IMR-90 (cell line): ENCODE measurements around the gene SERPIND1.
A peak's percentile ranks its signal among the peaks of the same experiment; 100 is the strongest.

Experiments used
- BHLHE40 ChIP-seq: fragments of 150-350 bp; IDR thresholded peaks from 2 replicates; pipeline ENCODE4 v1.6.1; 2016; ENCODE audit warnings: mild to moderate bottlenecking, low read depth, low read length
- CEBPB ChIP-seq: IDR thresholded peaks from 2 replicates; pipeline ENCODE4 v1.6.1; 2012; ENCODE audit warnings: low read depth, low read length, improper control_type of control experiment
- POLR2A ChIP-seq: IDR thresholded peaks from 2 replicates; pipeline ENCODE4 v1.6.1; 2012; ENCODE audit warnings: mild to moderate bottlenecking, low read depth, low read length
- RAD21 ChIP-seq: IDR thresholded peaks from 2 replicates; pipeline ENCODE4 v1.6.1; 2012; ENCODE audit warnings: low read length, improper control_type of control experiment
- RFX5 ChIP-seq: IDR thresholded peaks from 2 replicates; pipeline ENCODE4 v1.8.0; 2012; ENCODE audit warnings: low read depth, mild to moderate bottlenecking, low read length, moderate library complexity
- SMC3 ChIP-seq: fragments of 150-350 bp; IDR thresholded peaks from 2 replicates; pipeline ENCODE4 v1.6.1; 2016; ENCODE audit warnings: low read depth, mild to moderate bottlenecking, antibody characterized with exemption, low read length, moderate library complexity
- TF ChIP-seq, protein P1 (sequence below): conservative IDR thresholded peaks from 2 replicates; pipeline ENCODE4 v1.5.1; 2012; ENCODE audit warnings: mild to moderate bottlenecking, low read depth, low read length, improper control_type of control experiment
- TF ChIP-seq, protein P2 (sequence below): fragments of 150-350 bp; IDR thresholded peaks from 2 replicates; pipeline ENCODE4 v1.6.1; 2016; ENCODE audit warnings: low read depth, mild to moderate bottlenecking, low read length, moderate library complexity, borderline replicate concordance
- TF ChIP-seq, protein P3 (sequence below): fragments of 150-350 bp; IDR thresholded peaks from 2 replicates; pipeline ENCODE4 v1.6.1; 2017; ENCODE audit warnings: mild to moderate bottlenecking, antibody characterized with exemption, low read length, low read depth

DNA sequence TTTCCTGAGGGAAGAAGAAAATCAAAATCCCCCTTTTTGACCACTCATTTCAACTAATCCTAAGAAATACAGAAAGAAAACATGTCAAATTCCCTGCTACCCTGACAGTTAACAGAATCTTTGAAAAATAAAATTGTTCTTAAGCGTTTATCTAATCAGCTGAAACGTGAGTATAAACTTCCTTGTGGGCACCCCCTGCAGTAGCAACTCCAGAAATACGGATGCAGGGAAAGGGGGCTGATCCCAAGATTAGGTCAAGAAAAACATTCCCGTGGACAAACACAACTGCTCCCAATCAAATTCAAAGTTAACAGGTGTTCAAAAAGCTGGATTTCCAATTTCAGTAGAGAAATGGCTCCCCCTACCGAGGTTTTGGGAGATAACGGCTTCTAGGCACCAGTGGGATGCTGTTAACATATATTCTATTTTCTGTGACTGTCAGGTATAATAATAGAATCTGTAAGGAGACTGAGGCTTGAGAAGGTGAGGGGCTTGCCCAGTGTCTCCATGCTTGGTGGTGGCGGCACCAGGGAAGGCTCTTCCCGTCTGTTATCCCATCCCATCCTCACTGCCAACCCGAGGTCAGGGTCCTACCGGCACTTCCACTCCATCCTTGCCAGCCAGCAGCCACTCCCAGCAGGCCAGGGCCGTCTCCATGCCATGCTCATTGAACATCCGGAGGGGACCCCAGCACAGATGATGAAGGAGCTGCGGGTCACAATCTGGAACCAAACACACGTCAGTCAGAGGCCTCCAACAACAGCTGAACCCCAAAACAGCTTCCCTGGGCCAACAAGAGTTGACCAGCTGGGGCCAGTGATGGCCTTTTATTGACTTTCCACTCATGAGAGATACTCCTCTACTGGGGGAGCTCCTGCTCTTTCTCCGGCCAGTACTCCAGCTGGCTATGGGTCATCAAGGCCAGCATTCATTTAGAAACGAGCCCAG is 32.0 kb upstream of the SERPIND1 start:
- TF ChIP-seq, protein P1, sequence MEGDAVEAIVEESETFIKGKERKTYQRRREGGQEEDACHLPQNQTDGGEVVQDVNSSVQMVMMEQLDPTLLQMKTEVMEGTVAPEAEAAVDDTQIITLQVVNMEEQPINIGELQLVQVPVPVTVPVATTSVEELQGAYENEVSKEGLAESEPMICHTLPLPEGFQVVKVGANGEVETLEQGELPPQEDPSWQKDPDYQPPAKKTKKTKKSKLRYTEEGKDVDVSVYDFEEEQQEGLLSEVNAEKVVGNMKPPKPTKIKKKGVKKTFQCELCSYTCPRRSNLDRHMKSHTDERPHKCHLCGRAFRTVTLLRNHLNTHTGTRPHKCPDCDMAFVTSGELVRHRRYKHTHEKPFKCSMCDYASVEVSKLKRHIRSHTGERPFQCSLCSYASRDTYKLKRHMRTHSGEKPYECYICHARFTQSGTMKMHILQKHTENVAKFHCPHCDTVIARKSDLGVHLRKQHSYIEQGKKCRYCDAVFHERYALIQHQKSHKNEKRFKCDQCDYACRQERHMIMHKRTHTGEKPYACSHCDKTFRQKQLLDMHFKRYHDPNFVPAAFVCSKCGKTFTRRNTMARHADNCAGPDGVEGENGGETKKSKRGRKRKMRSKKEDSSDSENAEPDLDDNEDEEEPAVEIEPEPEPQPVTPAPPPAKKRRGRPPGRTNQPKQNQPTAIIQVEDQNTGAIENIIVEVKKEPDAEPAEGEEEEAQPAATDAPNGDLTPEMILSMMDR, result peak; percentile 58
- TF ChIP-seq POLR2A, result no peak
- TF ChIP-seq, protein P2, sequence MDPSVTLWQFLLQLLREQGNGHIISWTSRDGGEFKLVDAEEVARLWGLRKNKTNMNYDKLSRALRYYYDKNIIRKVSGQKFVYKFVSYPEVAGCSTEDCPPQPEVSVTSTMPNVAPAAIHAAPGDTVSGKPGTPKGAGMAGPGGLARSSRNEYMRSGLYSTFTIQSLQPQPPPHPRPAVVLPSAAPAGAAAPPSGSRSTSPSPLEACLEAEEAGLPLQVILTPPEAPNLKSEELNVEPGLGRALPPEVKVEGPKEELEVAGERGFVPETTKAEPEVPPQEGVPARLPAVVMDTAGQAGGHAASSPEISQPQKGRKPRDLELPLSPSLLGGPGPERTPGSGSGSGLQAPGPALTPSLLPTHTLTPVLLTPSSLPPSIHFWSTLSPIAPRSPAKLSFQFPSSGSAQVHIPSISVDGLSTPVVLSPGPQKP, result no peak
- TF ChIP-seq SMC3, result peak; percentile 21; the same call in 1 of the 2 replicates
- no peak for TF ChIP-seq RFX5
- no peak for TF ChIP-seq BHLHE40
- TF ChIP-seq, protein P3, sequence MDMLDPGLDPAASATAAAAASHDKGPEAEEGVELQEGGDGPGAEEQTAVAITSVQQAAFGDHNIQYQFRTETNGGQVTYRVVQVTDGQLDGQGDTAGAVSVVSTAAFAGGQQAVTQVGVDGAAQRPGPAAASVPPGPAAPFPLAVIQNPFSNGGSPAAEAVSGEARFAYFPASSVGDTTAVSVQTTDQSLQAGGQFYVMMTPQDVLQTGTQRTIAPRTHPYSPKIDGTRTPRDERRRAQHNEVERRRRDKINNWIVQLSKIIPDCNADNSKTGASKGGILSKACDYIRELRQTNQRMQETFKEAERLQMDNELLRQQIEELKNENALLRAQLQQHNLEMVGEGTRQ, result no peak
- TF ChIP-seq CEBPB, result no peak
- peak; percentile 51 for TF ChIP-seq RAD21
